HG03342 (cell line): Measurements from ENCODE around the gene B3GAT1.
"Not testable (repeated sequence)": the region's sequence is repeated elsewhere in the genome, so short reads cannot be mapped to it uniquely, and the experiment has no call there.

Source experiments
- ATAC-seq: cut with Tn5 transposase; IDR thresholded peaks from one replicate; pipeline ENCODE4 v1.9.1; 2021; ENCODE audit warnings: mild to moderate bottlenecking, moderate library complexity; ENCODE audit not compliant: unreplicated experiment

Gene B3GAT1, protein sequence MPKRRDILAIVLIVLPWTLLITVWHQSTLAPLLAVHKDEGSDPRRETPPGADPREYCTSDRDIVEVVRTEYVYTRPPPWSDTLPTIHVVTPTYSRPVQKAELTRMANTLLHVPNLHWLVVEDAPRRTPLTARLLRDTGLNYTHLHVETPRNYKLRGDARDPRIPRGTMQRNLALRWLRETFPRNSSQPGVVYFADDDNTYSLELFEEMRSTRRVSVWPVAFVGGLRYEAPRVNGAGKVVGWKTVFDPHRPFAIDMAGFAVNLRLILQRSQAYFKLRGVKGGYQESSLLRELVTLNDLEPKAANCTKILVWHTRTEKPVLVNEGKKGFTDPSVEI

DNA sequence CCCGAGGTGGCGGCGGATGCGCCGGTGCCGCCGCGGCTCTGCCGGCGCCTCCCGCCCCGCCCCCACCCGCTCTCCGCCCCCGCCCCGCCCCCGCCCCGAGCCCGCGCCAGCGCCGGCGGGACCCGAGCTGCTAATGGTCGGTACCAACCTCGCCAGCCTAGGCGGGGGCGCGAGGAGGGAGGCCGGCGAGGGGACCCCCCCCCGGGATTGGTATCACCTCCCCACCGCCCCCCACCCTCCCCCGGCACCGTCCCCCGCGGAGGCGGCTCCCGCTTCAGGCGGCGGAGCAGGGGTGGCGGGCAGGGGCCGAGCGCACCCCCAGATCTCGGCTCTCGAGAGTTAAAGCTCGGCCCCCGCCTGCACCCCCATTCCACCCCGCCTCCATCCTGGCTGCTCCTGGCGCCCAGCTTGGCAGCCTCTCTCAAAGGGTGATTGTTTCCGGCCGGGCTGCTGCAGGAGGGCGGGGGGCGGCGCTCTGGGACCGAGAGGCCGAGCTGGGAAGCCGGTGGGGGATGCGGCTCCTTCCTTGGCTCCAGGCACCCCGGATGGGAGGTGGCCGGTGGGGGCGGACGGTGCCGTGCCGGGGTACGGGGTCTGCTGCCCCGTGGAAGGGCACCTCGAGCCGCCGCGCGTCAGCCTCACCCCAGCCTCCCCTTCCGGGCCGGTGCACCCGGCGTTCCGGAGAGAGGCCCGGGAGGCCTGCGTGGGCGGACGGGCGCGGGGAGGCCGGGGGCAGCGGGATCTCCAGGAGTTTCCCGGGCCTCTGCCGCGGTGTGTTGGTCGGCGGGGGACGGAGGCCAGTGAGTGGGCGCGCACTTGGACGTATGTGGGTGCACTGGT is at the start of gene B3GAT1:
Gene B3GAT1 (minus strand): TSS at position 40 of the 840 bp plus-strand sequence. CDS start 24,583 bp downstream, outside the sequence.
- no peak for ATAC-seq

DNA sequence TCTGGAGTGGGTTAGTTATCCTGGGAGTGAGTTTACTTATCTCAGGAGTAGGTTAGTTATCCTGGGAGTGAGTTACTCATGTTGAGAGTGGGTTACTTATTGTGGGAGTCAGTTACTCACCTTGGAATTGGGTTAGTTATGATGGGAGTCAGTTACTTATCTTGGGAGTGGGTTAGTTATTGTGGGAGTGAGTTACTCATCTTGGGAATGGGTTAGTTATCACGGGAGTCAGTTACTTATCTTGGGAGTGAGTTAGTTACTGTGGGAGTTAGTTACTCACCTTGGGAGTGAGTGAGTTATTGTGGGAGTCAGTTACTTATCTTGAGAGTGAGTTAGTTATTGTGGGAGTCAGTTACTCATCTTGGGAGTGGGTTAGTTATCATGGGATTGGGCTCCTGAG is 49.6 kb upstream of the B3GAT1 start:
- no peak for ATAC-seq

- no peak for ATAC-seq
Measured at GRCh38 chr11:134460881-134461280, 48.8 kb upstream of the B3GAT1 start.

DNA sequence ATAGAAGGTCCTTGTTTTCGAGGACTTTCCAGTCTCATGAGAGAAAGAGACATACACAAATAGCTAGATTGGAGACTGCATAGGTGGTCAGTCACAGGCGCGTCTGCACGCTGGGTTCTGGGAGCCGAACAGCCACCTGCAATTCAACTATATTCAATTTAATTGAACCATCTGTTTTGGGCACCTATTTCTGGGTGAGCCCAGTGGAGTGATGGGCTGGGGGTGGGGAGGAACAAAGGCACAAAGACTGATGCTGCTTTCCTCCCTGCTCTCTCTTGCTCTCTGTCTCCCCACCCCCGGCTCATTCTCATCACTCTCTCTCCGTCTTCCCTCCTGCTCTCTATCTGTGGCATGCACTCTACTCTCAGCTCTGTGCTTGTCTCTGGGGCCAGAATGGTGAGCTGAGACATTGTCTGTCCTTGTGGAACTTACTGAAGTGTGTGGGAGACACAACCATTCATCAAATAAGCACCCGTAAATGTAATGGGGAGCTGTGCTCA is 48.1 kb upstream of the B3GAT1 start:
- no peak for ATAC-seq

GRCh38 chr11:134459246-134460061 is 47.4 kb upstream of the B3GAT1 start:
- ATAC-seq: no peak

GRCh38 chr11:134457411-134458007 is 45.5 kb upstream of the B3GAT1 start:
- not testable (repeated sequence) for ATAC-seq

DNA sequence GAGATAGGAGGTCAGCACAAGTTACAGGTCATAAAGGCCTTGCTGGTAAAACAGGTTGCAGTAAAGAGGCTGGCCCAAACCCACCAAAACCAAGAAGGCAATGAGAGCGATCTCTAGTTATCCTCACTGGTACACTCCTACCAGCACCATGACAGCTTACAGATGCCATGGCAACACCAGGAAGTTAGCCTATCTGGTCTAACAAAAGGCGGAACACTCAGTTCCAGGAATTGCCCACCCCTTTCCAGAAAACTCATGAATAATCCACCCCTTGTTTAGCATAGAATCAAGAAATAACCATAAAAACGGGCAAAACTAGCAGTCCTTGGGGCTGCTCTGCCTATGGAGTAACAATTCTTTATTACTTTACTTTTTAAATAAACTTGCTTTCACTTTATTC is 43.5 kb upstream of the B3GAT1 start:
- ATAC-seq: no peak

- no peak for ATAC-seq
Measured at GRCh38 chr11:134454146-134454690, 42.2 kb upstream of the B3GAT1 start.

DNA sequence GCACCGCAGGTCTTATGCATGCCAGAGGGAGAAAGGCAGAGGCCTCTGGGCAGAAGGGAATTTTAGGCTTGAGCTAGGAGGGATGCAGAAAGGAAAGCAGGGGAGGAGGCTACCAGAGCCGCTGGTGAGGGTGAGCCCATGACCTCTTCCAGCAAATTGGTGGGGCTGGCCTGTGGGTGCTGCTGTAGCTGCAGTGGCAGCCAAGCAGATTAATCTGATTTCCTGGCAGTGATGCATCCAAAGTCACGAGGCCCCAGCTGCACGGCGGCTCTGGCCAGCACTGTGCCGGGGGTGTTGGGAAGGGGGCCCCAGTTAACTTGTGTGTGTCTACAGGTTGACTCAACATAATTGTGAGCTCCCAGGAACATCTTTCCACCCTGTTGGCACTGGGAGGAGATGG is 41.4 kb upstream of the B3GAT1 start:
- no peak for ATAC-seq

DNA sequence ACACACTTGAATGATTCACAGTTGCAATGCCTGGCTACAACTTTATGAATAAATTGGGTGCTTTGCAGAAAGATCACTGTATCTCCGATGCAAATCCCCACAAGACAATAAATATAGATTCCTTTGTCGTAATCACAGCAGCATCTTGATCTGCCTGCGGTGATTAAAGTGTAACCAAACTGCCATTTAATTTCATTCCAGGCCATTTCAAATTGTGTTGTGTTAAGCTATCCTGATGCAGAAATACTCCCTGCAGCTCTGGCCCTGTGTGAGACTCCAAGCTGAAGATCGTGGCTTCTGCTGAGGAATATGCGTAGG is 40.8 kb upstream of the B3GAT1 start:
- no peak for ATAC-seq

GRCh38 chr11:134452026-134452837 is 40.2 kb upstream of the B3GAT1 start:
- ATAC-seq: no peak

DNA sequence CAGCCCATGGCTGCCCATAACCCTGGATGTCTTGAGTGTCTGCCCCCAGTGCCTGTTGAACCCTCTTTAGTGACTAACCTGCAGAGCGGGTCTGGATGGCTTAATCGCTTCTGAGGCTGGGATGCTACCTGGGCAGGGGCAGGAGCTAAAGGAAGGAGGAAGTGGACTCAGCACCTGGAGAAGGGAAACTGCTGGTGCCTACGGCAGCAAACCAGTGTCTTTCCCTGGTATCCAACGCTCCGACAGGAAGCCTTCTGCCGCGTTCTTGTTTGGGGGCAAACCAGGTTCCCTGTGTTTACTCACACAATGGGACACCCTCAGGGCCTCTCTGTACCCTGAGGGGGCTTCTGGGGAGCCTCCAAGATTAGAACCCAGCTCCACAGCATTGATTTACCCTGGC is 38.1 kb upstream of the B3GAT1 start:
- no peak for ATAC-seq

- no peak for ATAC-seq
Measured at GRCh38 chr11:134449713-134450112, 37.7 kb upstream of the B3GAT1 start.

- no peak for ATAC-seq
Measured at GRCh38 chr11:134449051-134449450, 37.0 kb upstream of the B3GAT1 start.

- ATAC-seq: no peak
Measured at GRCh38 chr11:134447696-134448095, 35.7 kb upstream of the B3GAT1 start.

GRCh38 chr11:134445601-134446325 is 33.7 kb upstream of the B3GAT1 start:
- ATAC-seq: no peak

- not testable (repeated sequence) for ATAC-seq
Measured at GRCh38 chr11:134444160-134445108, 32.4 kb upstream of the B3GAT1 start.

GRCh38 chr11:134443246-134443645 is 31.2 kb upstream of the B3GAT1 start:
- ATAC-seq: no peak
